Hematopoietic multipotent progenitor cell treated with erythropoietin and hydrocortisone succinate and interleukin-3 and kit ligand, for 17 days (in vitro differentiated cells): ENCODE measurements around the gene RTL10.

Source experiments
- DNase-seq: peaks from one replicate; pipeline ENCODE4 v3.0.0-alpha.2; 2015; ENCODE audit warnings: low spot score

The RTL10 gene

GRCh38 chr22:19863571-19863970 lies 8.9 kb upstream of the RTL10 start:
- DNase-seq, result no peak

DNA sequence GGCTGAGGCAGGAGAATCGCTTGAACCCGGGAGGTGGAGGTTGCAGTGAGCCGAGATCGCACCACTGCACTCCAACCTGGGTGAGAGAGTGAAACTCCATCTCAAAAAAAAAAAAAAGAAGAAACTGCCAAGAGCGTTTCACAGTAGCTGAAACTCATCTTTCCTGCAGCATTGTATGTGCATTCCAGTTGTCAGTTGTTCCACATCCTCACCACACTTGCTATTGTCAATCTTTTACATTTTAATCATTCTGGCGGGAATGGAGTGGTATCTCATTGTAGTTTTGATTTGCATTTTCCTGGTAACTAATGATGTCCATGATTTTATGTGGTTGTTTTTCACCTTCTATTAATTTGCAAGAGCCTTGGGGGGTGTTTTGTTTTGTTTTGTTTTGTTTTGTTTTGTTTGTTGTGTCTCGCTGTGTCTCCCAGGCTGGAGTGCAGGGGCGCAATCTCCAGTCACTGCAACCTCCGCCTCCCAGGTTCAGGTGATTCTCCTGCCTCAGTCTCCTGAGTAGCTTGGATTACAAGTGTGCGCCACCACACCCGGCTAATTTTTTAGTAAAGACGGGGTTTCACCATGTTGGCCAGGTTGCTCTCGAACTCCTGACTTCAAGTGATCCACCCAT lies 8.1 kb upstream of the RTL10 start:
- no peak for DNase-seq

GRCh38 chr22:19859861-19860510 lies 5.3 kb upstream of the RTL10 start:
- no peak for DNase-seq

DNA sequence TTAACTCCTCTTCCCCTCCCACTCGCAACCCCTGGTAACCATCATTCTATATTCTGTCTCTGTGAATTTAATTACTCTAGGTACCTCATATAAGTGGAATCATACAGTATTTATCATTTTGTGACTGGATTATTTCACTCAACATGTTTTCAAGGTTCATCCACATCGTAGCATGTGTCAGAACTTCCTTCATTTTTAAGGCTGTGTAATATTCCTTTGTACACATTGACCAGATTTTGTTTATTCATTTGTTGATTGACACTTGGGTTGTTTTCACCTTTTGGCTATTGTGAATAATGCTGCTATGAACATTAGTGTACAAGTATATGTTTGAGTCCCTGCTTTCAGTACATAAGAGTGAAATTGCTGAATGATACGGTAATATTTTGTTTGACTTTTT lies 2.7 kb upstream of the RTL10 start:
- DNase-seq, result no peak

GRCh38 chr22:19855504-19856409 lies 1.1 kb upstream of the RTL10 start:
- peak; percentile 68 for DNase-seq

DNA sequence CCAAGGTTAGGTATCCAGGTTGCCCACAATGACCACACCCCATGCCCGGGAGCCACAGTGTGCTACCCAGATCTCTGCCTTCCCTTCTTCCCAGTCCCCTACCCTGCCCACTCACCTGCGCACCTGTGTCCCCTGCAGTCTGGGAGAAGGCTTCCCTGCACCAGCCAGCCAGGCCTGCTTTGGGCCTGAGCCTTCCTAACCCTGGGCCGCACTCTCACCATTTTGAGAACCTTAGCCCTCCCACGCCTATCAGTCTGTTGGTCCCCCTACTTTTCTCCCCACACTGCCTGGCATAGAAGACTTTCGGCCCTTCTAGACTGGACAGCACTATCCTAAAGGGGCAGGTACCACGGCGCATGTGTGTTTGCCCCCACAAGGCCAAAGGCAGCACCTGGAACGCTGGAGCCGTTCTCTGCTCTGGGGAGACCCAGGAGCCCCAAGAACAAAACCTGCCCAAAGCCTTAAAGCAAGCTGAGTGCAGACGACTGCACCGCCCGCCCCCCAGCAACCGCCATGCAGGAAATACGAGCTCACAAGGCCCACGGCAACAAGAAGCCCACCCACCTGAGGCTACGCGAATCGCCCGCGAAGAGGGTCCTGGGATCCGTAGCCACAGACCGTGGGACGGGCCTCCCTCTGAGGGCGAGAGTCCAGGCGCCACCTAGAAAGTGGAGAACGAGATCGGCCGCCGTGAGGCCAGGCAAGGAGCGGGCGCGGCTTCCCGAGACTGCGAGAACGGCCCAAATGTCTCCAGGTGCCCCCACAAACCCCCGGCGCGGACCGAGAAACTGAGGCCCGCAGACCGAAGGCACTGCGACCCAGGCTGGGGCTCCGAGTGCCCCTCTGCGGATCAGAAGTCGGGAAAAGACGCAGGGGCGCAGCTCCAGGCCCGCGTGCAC lies 546 bp downstream of the RTL10 start:
- DNase-seq, result peak; percentile 6

DNA sequence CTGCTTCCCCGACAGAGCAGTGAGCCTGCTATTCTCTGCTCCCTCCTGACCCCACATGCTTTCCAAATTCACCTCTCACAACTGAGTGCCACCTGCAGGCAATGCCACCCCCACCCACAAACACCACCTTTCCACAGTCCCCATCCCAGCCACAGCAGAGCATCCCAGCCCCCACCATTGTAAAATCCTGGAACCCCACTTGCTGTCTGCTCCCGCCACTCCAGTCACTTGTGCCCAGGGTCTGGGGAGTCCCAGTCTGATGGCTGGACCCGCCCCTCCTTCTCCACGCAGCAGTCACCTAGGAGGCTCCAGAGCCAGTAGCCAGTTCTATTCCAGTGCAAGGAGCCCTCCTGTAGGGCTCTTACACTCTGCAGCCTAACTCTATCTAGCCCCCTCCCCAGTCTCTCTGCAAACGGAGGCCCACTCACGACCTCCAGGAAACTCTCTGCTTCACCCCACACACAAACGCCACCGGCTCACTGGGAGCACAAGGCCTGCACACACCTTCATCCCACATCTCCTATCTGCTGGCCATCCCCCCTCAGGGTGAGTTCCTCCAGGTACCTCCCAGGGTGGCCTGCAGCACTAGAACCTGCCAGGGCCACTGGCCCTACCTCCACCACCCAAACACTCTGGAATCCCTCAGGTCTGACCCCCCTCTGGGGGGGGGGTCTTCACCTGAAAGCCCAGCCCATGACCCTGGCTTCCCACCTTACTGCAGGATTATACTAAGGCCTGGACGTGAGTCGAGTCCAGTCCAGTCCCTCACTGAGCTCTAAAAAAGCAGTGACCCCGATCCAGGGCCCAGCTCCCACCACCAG lies 1.4 kb downstream of the RTL10 start:
- DNase-seq, result no peak

DNA sequence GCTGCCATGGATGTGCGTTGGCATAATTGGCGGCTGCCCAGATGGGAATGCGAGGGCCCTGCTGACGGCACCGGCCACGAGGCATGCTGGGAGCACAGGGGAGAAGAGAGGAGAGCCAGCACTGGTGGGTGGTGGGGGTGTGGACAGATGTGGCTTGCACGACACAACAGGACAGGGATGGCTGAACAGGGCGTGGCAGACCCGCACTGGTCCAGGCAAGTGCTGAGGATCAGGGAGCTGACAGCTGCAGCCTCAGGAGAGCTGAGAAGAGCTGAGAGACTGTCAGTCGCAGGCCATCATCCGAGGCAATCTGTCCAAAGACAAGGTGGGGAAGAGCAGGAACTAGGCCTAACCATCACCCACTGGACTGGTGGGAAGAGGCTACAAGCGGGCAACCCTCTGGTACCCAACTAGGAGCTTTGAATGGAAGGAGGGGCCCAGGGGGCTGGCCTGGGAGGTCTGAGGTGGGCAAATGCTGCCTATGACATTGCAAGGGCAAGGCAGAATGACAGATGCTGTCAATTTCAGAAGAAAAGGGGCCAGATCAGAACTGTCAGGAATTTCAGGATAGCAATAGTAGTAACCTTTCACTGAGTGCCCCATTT lies 2.4 kb downstream of the RTL10 start:
- no peak for DNase-seq

DNA sequence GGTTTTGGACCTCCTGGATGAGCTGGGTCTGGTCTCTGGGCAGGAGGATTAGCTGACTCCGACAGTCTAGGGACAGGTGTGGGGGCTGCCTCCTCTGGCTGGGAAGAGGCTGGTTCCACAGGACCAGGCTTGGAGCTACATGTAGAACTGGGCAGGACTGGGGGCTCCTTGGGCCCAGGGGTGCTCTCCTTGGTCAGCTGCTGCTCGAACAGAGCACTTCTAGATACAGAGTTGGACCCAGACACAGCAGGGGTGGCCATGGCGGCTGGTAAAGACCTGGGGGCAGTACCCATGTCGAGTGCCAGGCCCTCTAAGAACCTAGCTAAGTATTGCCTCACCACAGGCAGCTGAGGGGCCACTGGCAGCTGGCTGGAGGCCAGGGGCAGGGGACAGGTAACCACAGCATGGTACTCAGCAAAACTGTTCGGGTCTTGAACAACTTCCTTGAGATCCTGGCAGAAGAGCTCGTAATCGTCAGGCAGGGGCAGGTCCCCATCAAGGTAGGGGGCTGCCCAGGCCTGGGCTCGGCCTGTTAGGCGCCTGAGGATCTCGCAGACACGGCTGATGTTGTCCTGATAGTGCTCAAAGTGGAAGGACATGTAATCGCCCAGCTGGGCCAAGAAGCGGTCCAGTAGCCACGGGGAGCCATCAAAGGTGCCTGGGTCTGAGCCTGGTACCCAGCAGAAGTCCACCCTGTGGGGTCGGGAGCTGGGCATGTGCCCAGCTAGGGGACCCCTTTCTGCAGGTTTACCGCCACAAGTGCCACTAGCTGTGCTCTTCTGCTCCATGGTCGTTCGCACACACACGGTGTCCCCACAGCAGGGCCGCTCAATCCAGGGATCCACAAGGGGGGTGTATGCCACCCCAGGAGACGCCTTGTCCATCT lies 3.1 kb downstream of the RTL10 start:
- DNase-seq, result no peak

DNA sequence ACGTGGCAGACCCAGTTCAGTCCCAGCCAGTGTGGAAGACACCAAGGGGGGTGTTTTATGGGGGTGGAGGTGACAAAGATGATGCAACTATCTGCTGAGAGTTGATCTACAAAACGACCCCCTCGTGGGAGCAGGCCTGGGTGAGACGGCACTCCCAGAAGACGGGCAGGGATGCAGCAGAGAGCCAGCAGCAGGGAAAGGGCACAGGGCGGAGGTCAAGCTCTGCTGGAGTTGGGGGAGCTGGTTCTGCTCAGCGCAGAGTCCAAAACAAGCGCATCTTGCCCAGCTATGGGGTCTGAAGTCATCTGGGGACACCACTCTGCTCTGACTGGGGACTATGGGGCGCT lies 3.9 kb downstream of the RTL10 start:
- DNase-seq, result no peak

- no peak for DNase-seq
Measured at GRCh38 chr22:19849835-19850762, 4.6 kb downstream of the RTL10 start.

- DNase-seq, result no peak
Measured at GRCh38 chr22:19848298-19849224, 6.1 kb downstream of the RTL10 start.

- no peak for DNase-seq
Measured at GRCh38 chr22:19847345-19847632, 7.4 kb downstream of the RTL10 start.

DNA sequence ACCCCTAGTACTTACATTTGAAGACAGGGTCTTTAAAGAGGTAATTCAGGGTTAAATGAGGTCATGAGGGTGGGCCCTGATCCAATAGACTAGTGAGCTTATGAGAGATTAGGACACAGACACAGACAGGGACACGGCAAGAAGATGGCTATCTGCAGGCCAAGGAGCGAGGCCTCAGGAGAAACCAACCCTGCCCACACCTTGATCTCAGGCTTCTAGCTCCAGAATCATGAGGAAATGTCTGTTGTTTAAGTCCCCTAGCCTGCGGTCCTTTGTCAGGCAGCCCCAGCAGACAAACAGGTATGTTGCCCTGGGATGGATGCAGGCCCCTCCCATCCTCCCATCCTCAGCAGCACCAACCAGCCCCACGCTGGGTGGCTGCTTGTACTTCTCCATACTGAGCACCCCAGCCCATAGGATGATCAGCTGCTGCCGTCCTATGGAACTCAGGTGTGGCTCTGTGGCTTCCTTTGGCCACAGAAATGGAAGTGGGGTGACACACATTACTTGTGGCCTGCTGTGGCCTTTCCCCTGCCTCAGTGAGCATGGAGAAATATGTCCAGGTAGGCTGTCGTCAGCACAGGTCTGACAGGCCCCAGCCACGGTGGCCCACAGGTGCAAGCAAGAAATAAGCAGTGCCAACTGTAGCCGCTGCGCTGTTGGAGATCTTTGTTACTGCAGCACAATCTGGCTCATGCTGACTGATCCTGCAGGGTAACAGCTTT lies 7.9 kb downstream of the RTL10 start:
- DNase-seq, result no peak

DNA sequence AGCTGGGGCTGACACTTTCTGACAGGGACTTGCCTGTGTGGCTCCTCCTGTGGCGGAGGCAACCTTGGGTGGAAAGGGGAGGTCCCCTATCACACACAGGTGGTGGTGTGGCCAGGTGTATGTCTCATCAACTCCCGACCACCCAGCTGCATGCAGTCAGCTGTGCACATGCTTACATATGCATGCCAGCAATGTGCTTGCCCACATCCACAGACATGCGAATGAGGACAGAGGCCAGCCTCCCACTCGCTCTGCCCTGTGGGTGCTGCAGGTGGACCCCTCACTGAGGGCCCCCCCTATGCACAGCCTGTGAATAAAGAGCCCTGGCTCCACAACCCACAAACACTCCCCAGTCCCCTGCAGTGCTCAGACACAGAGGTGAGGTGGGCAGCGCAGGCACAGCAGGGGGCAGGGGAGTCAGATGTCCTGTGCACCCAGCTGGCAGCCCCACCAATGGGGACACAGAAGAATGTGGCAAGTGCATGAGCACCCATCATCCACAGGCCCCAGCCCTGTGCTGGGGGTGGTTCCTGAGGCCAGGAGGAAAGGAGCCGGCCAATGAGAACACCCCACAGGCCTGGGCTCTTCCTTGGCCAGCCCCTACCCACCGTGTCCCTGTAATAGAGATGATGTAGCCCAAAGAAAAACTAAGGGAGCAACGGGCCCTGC lies 9.5 kb downstream of the RTL10 start:
- no peak for DNase-seq

- DNase-seq, result no peak
Measured at GRCh38 chr22:19844377-19845053, 10.2 kb downstream of the RTL10 start.
